ENCODE data around the gene FXYD7.

The FXYD7 gene

GRCh38 chr19:35199481-35199880 is 56.4 kb downstream of the FXYD7 start:
- no peaks in the 10 kb centered on the region for H3K36me3 ChIP-seq (ENCODE audit: control insufficient read depth, insufficient read depth, low read length)
- no peaks in the 10 kb centered on the region for H3K4me1 ChIP-seq
- no peak overlapping the region for H3K4me3 ChIP-seq (ENCODE audit: low read depth, low read length)
- H3K9ac ChIP-seq = no peak overlapping the region
- H3K79me2 ChIP-seq = no peaks in the 10 kb centered on the region
- TF ChIP-seq, protein P1, sequence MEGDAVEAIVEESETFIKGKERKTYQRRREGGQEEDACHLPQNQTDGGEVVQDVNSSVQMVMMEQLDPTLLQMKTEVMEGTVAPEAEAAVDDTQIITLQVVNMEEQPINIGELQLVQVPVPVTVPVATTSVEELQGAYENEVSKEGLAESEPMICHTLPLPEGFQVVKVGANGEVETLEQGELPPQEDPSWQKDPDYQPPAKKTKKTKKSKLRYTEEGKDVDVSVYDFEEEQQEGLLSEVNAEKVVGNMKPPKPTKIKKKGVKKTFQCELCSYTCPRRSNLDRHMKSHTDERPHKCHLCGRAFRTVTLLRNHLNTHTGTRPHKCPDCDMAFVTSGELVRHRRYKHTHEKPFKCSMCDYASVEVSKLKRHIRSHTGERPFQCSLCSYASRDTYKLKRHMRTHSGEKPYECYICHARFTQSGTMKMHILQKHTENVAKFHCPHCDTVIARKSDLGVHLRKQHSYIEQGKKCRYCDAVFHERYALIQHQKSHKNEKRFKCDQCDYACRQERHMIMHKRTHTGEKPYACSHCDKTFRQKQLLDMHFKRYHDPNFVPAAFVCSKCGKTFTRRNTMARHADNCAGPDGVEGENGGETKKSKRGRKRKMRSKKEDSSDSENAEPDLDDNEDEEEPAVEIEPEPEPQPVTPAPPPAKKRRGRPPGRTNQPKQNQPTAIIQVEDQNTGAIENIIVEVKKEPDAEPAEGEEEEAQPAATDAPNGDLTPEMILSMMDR (IDR thresholded peaks at IDR 0.05) = no peak
- no peak overlapping the region for H3K4me2 ChIP-seq (ENCODE audit: low read length)
- H3K27ac ChIP-seq = no peak overlapping the region
- no peaks in the 10 kb centered on the region for H3K9me3 ChIP-seq (ENCODE audit: control insufficient read depth, low read length)
- H2AFZ ChIP-seq = no peak overlapping the region
- no peaks in the 10 kb centered on the region for H3K27me3 ChIP-seq (ENCODE audit: control insufficient read depth, insufficient read depth, low read length)

- no peak overlapping the region for H2AFZ ChIP-seq
- TF ChIP-seq, protein P1 (IDR thresholded peaks at IDR 0.05) = no peak
Measured at GRCh38 chr19:35202722-35203688, 60.0 kb downstream of the FXYD7 start.

More at GRCh38 chr19:35202722-35203688, 60.0 kb downstream of the FXYD7 start:
- no peaks in the 10 kb centered on the region for H3K27me3 ChIP-seq (ENCODE audit: control insufficient read depth, insufficient read depth, low read length)
- H3K9me3 ChIP-seq (ENCODE audit: control insufficient read depth, low read length) = no peaks in the 10 kb centered on the region
- H3K27ac ChIP-seq = no peak overlapping the region
- no peak overlapping the region for H3K4me2 ChIP-seq (ENCODE audit: low read length)
- H3K4me1 ChIP-seq = no peaks in the 10 kb centered on the region
- H3K79me2 ChIP-seq = no peaks in the 10 kb centered on the region
- H3K4me3 ChIP-seq (ENCODE audit: low read depth, low read length) = no peak overlapping the region
- no peaks in the 10 kb centered on the region for H3K36me3 ChIP-seq (ENCODE audit: control insufficient read depth, insufficient read depth, low read length)
- H3K9ac ChIP-seq = no peak overlapping the region

Measured in parathyroid adenoma (tissue), 2 donors.